HK-2 (cell line): ENCODE measurements around the gene ASAP2.

Experiments used
- DNase-seq: peaks from one replicate; pipeline ENCODE4 v3.0.0-alpha.2; 2018; ENCODE audit not compliant: unreplicated experiment

Gene ASAP2

DNA sequence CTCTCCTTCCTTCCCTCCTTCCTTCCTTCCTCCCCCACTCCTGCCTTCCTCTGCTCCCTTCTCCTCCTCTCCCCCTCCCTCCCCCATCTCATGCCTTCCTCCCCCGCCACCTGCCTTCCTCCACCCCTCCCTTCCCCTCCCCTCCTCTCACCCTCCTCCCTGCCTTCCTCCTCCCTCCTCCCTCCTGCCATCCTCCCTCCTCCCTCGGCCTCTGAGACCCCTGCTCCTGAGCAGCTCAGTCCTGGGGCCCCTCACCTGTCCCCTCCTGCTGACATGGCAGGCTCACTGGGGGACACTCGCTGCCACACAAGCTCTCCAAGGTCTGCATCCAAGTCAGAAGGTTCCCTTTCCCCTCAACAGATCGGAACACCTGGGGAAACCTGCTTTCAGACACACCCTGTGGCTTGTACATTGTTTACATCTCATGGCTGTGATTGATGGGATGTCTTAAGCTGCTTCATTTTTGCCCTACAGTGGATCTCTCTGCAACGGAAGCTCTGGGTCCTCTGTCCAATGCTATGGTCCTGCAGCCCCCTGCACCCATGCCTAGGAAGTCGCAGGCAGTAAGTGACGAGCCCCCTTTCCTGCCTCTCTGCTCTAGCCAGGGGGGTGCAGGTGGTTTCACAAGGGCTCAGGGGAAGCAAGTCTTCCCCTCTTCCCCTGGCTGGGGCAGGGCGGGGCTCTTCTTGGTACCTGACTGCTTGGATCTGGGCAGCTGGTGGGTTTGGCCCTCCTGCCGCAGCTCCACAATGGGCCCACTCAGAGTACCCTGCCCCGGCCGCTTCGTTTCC, 193.9 kb downstream of the ASAP2 start:
- no peak for DNase-seq

GRCh38 chr2:9401059-9401547, 194.5 kb downstream of the ASAP2 start:
- no peak for DNase-seq

DNA sequence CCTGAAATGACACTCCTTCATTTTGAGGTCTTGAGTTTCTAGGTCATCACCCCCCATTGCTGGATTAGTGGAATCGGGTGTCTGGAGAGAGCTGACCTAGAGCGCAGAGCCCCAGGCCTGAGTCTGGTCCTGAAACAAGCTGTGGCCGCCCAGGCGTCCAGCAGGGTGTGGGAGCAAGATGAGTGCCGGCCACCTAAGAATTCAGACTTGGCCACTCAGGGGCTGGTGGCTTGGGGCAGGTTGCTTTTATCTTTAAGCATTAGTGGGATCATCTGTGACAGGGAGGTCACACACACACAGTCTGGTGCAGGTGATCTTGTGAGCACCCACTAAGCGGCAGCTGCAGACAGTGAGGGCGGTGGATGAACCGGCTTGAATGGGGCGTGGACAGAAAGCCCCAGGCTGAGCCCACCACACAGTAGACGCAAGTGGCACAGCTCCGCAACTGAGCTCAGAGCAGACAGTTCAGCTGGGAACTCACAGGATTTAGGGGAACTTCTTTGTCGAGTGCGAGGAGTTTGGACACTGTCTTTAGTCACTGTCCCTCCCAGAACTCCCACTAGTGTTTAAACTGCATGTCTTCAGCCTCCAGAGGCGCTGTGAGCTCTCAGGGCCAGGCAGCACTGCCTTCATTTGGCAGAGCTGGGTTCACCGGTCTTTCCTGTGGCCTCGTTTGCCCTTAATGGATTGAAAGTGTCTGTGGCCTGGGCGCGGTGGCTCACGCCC, 195.2 kb downstream of the ASAP2 start:
- DNase-seq: no peak

DNA sequence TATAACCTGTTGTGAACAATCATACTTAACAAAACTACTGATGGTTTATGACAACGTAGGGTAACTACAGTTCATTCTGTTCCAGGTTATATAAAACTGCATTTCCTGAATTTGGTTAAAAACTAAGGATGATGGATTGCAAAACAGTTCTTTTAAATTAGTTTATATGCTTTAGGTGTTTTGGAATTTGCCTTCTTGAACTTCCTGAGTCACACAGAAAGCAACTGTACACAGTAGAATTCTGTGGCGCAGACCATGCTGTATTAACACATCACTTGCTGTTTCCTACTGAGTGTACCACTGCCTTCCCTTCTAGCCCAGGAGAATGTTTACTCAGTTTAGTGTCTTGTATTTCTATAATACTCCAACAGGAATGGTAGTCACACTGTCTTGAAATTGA, 197.3 kb downstream of the ASAP2 start:
- DNase-seq: no peak

DNA sequence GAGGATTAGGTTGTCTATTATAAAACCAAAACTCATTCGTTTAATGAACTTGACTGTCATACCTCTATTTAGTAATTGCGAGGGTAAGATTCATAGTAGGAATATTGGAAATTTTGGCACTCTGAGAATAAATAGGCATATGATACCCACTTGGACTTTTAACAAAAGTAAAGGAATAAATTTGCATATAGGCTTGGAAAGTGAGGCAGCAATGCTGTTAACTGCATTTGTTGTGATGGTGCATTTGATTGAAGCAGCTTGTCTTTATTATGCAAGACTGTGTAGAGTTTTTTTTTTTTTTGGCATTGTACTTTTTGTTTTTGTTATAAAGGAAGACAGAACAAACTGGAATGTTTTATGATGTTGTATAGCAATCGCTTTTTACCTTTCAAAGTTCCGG, 197.8 kb downstream of the ASAP2 start:
- DNase-seq: no peak

- DNase-seq: no peak
Observed at GRCh38 chr2:9405636-9406035, 199.0 kb downstream of the ASAP2 start.

DNA sequence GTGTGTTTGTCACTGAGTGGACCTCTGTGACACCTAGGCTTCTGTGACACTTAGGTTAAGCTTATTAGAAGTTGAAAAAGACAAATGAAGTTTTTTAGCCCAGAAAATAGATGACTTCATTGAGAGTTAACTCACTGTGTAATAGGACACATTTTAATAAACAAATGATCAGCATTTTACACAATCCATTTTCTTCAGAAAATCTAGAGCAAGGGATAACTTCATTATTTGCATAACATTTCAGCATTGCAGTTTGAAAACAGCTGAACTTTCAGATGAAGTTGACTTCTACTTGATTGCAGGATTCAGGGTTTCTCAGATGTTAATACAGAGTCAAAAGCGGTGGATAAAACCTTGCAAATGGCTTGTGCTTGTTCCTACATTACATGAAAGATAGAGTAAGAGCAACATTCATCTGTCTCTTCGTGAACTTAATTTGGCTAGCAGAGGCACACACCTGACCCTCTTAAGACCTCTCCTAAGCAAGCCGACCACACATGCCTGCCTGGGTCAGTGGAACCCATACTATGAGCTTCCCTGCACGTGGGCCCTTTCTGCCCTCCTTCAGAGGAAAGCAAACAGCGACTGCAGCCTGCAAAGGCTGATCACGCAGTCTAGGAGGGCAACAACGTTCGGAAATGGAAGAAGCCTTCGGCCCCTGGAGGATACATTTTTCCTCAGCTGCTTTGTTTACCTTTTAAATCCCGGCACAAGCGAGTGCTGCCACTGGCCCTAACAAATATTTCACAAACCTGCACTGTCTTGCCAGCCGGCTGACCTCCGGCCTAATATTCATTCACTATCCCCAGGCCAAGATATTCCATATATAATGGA, 200.1 kb downstream of the ASAP2 start:
- no peak for DNase-seq

GRCh38 chr2:9407363-9407811, 200.8 kb downstream of the ASAP2 start:
- DNase-seq: no peak

- no peak for DNase-seq
Observed at GRCh38 chr2:9408641-9409151, 202.1 kb downstream of the ASAP2 start.

DNA sequence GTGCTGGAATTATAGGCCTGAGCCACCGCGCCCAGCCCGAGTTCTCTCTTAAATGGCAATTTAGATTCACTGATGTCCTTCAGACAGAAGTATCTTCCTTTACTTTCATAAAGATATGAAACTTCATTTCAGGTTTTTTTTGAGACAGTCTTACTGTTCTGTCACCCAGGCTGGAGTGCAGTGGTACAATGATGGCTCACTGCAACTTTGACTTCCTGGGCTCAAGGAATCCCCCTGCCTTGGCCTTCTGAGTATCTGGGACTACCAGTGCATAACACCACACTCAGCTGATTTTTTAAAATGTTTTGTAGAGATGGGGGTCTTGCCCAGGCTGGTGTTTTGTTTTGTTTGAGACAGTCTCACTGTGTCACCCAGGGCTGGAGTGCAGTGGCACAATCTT, 203.5 kb downstream of the ASAP2 start:
- DNase-seq: no peak

DNA sequence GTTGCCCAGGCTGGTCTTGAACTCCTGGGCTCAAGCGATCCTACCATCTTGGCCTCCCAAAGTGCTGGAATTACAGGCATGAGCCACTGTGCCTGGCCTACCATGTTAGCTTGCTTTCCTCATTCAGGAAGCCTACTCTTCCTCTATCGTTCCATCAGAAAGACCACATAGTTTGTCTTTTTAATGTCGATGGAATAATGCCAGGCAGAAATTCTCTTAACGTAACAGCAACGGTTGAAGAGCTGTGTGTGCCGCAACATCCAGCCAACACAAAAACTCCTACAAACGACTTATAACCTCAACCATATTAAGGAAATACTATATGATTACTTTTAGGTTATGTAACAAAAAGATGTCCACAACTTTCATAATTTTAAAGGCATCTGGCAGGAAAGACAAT, 206.2 kb downstream of the ASAP2 start:
- no peak for DNase-seq

GRCh38 chr2:9415516-9416169, 209.0 kb downstream of the ASAP2 start:
- DNase-seq: no peak

GRCh38 chr2:9416267-9416961, 209.8 kb downstream of the ASAP2 start:
- no peak for DNase-seq

GRCh38 chr2:9416962-9417316, 210.3 kb downstream of the ASAP2 start:
- no peak for DNase-seq

DNA sequence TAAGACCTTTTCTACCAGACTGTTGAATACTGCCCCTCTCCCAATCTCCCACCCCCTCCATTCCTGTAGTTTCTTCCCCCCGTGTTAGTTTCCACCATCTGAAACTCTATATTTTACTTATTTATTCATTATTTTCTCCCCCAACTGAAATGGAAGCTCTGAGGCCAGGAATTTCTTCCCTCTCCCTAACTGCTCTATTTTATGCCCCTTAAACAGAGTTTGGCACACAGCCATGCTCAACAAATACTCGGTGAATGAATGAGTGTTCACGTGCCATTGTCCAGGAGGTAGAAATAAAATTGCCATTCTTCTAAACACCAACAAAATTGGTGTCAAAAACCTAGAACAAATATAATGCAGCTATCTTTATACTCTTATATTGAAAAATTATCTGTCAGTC, 211.1 kb downstream of the ASAP2 start:
- DNase-seq: no peak

DNA sequence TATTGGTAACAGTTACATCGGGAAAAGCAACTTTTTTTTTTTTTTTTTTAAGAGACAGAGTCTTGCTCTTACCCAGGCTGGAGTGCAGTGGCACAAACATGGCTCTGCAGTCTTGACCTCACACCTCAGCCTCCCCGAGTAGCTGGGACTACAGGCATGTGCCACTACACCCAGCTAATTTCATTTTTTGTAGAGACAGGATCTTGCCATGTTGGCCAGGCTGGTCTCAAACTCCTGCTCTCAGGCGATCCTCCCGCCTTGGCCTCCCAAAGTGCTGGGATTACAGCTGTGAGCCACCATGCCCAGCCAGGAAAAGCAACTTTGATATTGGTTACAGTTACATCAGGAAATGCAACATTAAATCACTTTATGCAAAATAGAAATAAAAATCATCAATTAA, 212.1 kb downstream of the ASAP2 start:
- DNase-seq: no peak

DNA sequence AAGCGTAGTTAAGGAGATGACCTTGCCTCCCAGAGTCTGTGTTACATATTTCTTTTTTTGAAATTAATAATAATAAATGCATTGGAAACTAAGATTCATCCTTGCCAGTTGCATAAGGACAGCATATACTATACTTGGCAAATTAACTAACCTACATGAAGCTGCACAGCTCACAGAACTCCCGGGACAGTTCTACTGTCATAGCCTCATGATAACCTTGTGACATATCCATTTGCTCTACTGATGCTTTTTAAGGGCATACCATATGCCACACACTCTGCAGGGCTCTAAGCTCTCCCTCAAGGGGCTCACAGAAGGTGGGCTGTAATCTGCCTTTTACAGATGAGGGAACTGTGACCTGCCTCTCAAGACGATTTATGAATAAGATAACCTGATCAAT, 212.9 kb downstream of the ASAP2 start:
- no peak for DNase-seq

DNA sequence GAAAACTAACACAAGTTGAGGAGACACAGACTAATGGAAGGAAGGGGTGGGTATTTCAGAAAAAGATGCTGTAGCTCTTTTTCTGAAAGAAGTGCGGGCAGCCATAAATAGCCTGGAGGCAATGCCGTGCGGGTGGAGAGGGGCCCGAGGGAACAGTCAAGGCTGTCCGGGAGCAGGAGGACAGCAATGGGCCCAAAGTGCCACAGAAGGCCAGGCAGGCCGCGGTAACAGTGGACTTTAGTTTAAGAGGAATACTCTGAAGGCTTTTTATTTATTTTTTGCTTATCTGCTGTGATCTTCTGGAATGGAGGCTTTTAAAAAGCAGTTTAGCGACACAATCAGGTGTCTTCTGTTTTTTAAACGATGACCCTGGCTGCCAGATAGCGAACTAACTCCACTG, 213.9 kb downstream of the ASAP2 start:
- no peak for DNase-seq

DNA sequence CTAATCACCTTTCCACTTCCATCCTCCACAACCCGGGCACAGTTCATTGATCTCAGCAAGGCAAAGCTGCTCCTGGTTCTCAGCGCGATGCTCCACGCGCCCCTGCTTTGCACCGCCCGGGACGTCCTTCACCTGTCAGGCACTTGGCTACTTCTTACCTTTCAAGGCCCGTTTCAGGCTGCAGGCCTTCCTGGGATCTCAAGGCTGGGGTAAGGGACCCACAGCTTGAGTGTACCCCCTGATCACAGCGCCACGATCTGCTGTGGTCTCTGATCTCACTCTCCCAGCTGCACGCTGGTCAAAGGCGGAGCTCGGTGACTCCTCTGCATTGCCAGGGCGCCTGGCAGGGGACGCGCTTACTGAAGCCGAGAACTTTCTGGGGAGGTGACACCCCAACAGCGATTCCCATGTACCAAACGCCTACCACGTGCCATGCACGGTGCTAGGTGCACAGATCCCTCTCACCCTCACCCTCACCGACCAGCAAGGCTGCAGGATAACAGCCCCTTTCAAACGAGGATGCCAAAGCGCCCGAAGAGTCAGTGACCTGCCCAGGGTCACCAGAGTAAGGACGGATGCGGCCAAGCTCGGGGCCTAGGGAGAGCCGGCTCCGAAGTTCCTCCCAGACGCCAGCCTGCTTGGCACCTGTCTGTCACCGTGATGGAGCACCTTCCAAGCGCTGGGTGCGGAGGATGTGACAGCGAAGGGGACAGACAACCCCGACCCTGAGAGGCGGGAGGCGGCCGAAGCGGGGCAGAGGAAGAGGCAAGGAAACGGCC, 215.9 kb downstream of the ASAP2 start:
- DNase-seq: peak; percentile 38
